Neural cell (in vitro differentiated cells): ENCODE results near the gene TMEM187. TPM values are rescaled to one million over a fixed set of nuclear protein-coding genes. Genes with fewer than 3 reads are reported as not detected.

ENCODE experiments used
- H2AFZ ChIP-seq: fragments of 200-600, 300-800 bp; sonication (generic), shearing (Covaris generic); 2 replicates; pipeline ENCODE4 v1.6.0; 2014; ENCODE audit warnings: low read depth, mild to moderate bottlenecking, antibody characterized with exemption, low read length, moderate library complexity
- H3F3A ChIP-seq: fragments of 200-600 bp; shearing (Covaris generic); 2 replicates; pipeline ENCODE4 v1.6.1; 2016; ENCODE audit warnings: mild to moderate bottlenecking, moderate library complexity, mixed read lengths, antibody characterized with exemption, low read length; ENCODE audit not compliant: insufficient read depth, poor library complexity, severe bottlenecking
- H3K27ac ChIP-seq: fragments of 200-600, 300-800 bp; sonication (generic), shearing (Covaris generic); 2 replicates; pipeline ENCODE4 v1.5.1; 2014; ENCODE audit warnings: mild to moderate bottlenecking, low read length, moderate library complexity
- H3K27me3 ChIP-seq: fragments of 300-800, 200-600 bp; sonication (generic), shearing (Covaris generic); 2 replicates; pipeline ENCODE4 v1.6.0; 2014; ENCODE audit warnings: mild to moderate bottlenecking, low read depth, low read length, moderate library complexity; ENCODE audit not compliant: insufficient read depth
- H3K36me3 ChIP-seq: fragments of 300-800, 200-600 bp; sonication (generic), shearing (Covaris generic); 2 replicates; pipeline ENCODE4 v1.5.1; 2014; ENCODE audit warnings: mild to moderate bottlenecking, antibody characterized with exemption, low read length, moderate library complexity; ENCODE audit not compliant: insufficient read depth
- H3K4me2 ChIP-seq: fragments of 300-800, 200-600 bp; sonication (generic), shearing (Covaris generic); 2 replicates; pipeline ENCODE4 v1.6.0; 2014; ENCODE audit warnings: mild to moderate bottlenecking, low read length
- H3K4me3 ChIP-seq: fragments of 300-800, 200-600 bp; sonication (generic), shearing (Covaris generic); 2 replicates; pipeline ENCODE4 v1.5.1; 2014; ENCODE audit warnings: mild to moderate bottlenecking, low read length, moderate library complexity
- H3K79me2 ChIP-seq: fragments of 200-600 bp; shearing (Covaris generic); replicated peaks from 2 replicates; pipeline ENCODE4 v1.6.0; 2014; ENCODE audit warnings: mild to moderate bottlenecking, low read length, moderate library complexity; ENCODE audit not compliant: insufficient read depth
- H3K9ac ChIP-seq: fragments of 300-800, 200-600 bp; sonication (generic), shearing (Covaris generic); 2 replicates; pipeline ENCODE4 v1.6.1; 2016; ENCODE audit warnings: mild to moderate bottlenecking, low read length, mixed read lengths
- H3K9me2 ChIP-seq: fragments of 200-600 bp; shearing (Covaris generic); 2 replicates; pipeline ENCODE4 v1.6.1; 2016; ENCODE audit warnings: mild to moderate bottlenecking, low read length, mixed read lengths; ENCODE audit not compliant: insufficient read depth
- H3K9me3 ChIP-seq: fragments of 200-600, 300-800 bp; sonication (generic), shearing (Covaris generic); 2 replicates; pipeline ENCODE4 v1.6.1; 2016; ENCODE audit warnings: mild to moderate bottlenecking, mixed run types, low read length, moderate library complexity, mixed read lengths
- H4K20me1 ChIP-seq: fragments of 200-600 bp; shearing (Covaris generic); 2 replicates; pipeline ENCODE4 v1.6.1; 2016; ENCODE audit warnings: mild to moderate bottlenecking, mixed run types; ENCODE audit not compliant: insufficient read depth
- CTCF ChIP-seq: fragments of 450-650 bp; IDR thresholded peaks from 2 replicates; pipeline ENCODE4 v1.5.1; 2014; ENCODE audit warnings: antibody characterized with exemption, mild to moderate bottlenecking, moderate library complexity; ENCODE audit not compliant: poor library complexity, severe bottlenecking
- EP300 ChIP-seq: fragments of 450-650 bp; conservative IDR thresholded peaks from 2 replicates; pipeline ENCODE4 v1.6.1; 2014; ENCODE audit warnings: antibody characterized with exemption, mild to moderate bottlenecking, moderate library complexity; ENCODE audit not compliant: poor library complexity, severe bottlenecking
- EZH2 ChIP-seq: fragments of 200-600, 300-800 bp; shearing (Covaris generic), sonication (generic); IDR thresholded peaks from 2 replicates; pipeline ENCODE4 v1.6.1; 2014; ENCODE audit warnings: antibody characterized with exemption, low read length, borderline replicate concordance, mild to moderate bottlenecking; ENCODE audit not compliant: insufficient read depth, poor library complexity, severe bottlenecking
- MXI1 ChIP-seq: fragments of 450-650 bp; conservative IDR thresholded peaks from 2 replicates; pipeline ENCODE4 v1.6.1; 2014; ENCODE audit warnings: antibody characterized with exemption, mild to moderate bottlenecking; ENCODE audit not compliant: poor library complexity, severe bottlenecking
- POLR2AphosphoS5 ChIP-seq: IDR thresholded peaks from 2 replicates; pipeline ENCODE4 v1.6.1; 2012
- RAD21 ChIP-seq: fragments of 450-650 bp; conservative IDR thresholded peaks from 2 replicates; pipeline ENCODE4 v1.6.1; 2014; ENCODE audit warnings: antibody characterized with exemption, mild to moderate bottlenecking, moderate library complexity
- SMC3 ChIP-seq: fragments of 450-650 bp; conservative IDR thresholded peaks from 2 replicates; pipeline ENCODE4 v1.6.1; 2014; ENCODE audit warnings: antibody characterized with exemption, mild to moderate bottlenecking, moderate library complexity; ENCODE audit not compliant: poor library complexity
- TAF1 ChIP-seq: IDR thresholded peaks from 2 replicates; pipeline ENCODE4 v1.6.1; 2012; ENCODE audit warnings: low read depth
- polyA plus RNA-seq: library from polyadenylated mRNA; depleted of rRNA; stranded (reverse); fragments of >200 nt; gene quantifications from 2 replicates; pipeline ENCODE4 v1.2.3, GENCODE V29; 2014
- TF ChIP-seq, protein P1 (sequence below): IDR thresholded peaks from 2 replicates; pipeline ENCODE4 v1.6.1; 2012; ENCODE audit warnings: borderline replicate concordance

TMEM187 gene
- polyA plus RNA-seq, 1 donor from 2014 or later = 5.2 TPM

DNA sequence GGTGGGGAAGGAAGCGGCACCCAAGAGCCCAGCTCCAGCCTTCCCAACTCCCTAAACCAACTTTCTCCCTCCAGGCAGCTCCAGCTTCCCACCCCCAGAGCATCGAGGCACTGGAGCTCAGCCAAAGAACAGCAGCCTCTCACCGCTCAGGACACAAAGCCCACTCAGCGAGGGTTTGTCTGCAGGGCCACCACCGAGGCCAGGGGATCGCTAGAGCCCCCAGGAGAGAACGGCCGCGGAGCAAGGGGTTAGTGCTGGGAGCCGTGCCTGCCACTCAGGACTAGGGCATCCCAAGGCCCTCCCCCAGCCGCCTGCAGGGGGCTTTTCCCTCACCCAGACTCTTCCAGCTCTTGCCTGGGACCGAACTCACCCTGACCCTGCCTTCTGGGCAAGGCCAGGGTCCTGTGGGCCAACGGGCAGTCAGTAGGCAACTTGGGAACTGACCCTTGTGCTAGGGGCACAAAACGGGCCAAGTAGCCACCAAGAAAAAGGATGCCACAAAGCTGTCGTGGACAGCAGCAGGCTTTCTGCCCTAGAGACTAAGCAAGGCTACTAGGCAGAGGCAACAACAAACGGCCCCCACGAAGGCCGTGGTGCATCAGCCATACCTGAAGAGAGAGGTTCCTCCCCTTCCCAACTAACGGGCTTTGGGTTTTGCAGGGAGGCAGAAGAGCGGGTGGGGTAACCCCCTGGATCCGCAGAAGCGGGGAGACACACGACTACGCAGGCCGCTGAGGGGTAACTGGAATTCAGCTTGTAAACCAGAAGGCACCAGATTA, 3.2 kb upstream of the TMEM187 start:
- H4K20me1 ChIP-seq = no peaks in the 10 kb centered on the region
- no peaks in the 10 kb centered on the region for H3F3A ChIP-seq
- H2AFZ ChIP-seq = no peak overlapping the region
- H3K9me3 ChIP-seq = no peaks in the 10 kb centered on the region
- TF ChIP-seq CTCF (no peak), MXI1 (no peak), TAF1 (no peak), EP300 (no peak), SMC3 (no peak), POLR2AphosphoS5 (no peak), RAD21 (no peak), EZH2 (no peak)
- TF ChIP-seq, protein P1, sequence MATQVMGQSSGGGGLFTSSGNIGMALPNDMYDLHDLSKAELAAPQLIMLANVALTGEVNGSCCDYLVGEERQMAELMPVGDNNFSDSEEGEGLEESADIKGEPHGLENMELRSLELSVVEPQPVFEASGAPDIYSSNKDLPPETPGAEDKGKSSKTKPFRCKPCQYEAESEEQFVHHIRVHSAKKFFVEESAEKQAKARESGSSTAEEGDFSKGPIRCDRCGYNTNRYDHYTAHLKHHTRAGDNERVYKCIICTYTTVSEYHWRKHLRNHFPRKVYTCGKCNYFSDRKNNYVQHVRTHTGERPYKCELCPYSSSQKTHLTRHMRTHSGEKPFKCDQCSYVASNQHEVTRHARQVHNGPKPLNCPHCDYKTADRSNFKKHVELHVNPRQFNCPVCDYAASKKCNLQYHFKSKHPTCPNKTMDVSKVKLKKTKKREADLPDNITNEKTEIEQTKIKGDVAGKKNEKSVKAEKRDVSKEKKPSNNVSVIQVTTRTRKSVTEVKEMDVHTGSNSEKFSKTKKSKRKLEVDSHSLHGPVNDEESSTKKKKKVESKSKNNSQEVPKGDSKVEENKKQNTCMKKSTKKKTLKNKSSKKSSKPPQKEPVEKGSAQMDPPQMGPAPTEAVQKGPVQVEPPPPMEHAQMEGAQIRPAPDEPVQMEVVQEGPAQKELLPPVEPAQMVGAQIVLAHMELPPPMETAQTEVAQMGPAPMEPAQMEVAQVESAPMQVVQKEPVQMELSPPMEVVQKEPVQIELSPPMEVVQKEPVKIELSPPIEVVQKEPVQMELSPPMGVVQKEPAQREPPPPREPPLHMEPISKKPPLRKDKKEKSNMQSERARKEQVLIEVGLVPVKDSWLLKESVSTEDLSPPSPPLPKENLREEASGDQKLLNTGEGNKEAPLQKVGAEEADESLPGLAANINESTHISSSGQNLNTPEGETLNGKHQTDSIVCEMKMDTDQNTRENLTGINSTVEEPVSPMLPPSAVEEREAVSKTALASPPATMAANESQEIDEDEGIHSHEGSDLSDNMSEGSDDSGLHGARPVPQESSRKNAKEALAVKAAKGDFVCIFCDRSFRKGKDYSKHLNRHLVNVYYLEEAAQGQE = no peak
- no peaks in the 10 kb centered on the region for H3K27me3 ChIP-seq
- H3K9me2 ChIP-seq = no peaks in the 10 kb centered on the region
- peak overlapping the region; percentile 98 for H3K27ac ChIP-seq
- H3K4me3 ChIP-seq = peak overlapping the region; percentile 85
- peaks cover 33% of the 10 kb centered on the region for H3K79me2 ChIP-seq
- H3K4me2 ChIP-seq = peak overlapping the region; percentile 70
- H3K36me3 ChIP-seq = no peaks in the 10 kb centered on the region
- H3K9ac ChIP-seq = peak overlapping the region; percentile 98

DNA sequence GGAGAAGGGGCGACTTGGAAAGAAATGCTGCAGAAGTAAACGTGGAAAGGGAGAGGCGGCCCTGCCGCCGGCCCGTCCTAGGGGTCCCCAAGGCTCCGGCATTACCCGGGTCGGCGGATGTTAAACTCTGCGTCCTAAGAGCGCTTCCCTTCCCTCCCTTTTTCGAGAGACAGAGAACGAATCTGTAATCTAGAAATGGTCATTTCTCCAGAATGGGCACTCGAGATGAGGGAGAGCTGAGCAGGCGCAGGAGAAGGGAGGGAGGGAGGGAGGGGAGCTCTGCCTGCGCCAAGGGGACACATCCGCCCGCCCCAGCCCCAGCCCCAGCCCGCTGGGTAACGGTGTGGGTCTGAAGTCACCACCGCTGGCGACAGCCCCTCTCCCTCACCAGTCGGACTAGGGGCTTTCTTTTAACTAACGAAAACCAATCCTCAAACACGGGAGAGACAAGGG, 2.6 kb upstream of the TMEM187 start:
- TF ChIP-seq, protein P1 = no peak
- TF ChIP-seq CTCF = no peak
- TF ChIP-seq SMC3 = no peak
- no peak for TF ChIP-seq EP300
- no peaks in the 10 kb centered on the region for H4K20me1 ChIP-seq

More for the DNA sequence above, 2.6 kb upstream of the TMEM187 start:
- Histone ChIP-seq H3K9me2 (no peaks in the 10 kb centered on the region), H3K9me3 (no peaks in the 10 kb centered on the region), H3K27ac (peak overlapping the region; percentile 98), H3F3A (no peaks in the 10 kb centered on the region), H3K79me2 (peaks cover 28% of the 10 kb centered on the region), H2AFZ (no peak overlapping the region), H3K4me3 (peak overlapping the region; percentile 85), H3K36me3 (no peaks in the 10 kb centered on the region), H3K9ac (peak overlapping the region; percentile 98), H3K27me3 (no peaks in the 10 kb centered on the region), H3K4me2 (peak overlapping the region; percentile 70)
